HG02623 (cell line): ENCODE measurements around the gene PCDHGA8.
A peak's percentile ranks its signal among the peaks of the same experiment; 100 is the strongest.
"Not testable (repeated sequence)": the region's sequence is repeated elsewhere in the genome, so short reads cannot be mapped to it uniquely, and the experiment has no call there.

Experiments
- ATAC-seq: cut with Tn5 transposase; IDR thresholded peaks from one replicate; pipeline ENCODE4 v1.9.1; 2021; ENCODE audit warnings: moderate library complexity; ENCODE audit not compliant: unreplicated experiment

Gene PCDHGA8

DNA sequence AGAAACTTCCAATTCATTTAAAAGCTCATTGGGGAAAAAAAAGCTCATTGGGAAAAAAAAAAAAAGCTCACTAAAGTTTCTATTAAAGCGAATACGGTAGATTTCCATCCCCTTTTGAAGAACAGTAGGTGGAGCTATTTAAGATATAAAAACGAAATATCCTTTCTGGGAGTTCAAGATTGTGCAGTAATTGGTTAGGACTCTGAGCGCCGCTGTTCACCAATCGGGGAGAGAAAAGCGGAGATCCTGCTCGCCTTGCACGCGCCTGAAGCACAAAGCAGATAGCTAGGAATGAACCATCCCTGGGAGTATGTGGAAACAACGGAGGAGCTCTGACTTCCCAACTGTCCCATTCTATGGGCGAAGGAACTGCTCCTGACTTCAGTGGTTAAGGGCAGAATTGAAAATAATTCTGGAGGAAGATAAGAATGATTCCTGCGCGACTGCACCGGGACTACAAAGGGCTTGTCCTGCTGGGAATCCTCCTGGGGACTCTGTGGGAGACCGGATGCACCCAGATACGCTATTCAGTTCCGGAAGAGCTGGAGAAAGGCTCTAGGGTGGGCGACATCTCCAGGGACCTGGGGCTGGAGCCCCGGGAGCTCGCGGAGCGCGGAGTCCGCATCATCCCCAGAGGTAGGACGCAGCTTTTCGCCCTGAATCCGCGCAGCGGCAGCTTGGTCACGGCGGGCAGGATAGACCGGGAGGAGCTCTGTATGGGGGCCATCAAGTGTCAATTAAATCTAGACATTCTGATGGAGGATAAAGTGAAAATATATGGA, 38.1 kb downstream of the PCDHGA8 start, which contains the start of gene PCDHGA12:
TSS of gene PCDHGA12 (plus strand) at position 176 of the 782 bp plus-strand sequence. CDS start at position 429, 253 bp downstream.
- peak; percentile 76 for ATAC-seq

DNA sequence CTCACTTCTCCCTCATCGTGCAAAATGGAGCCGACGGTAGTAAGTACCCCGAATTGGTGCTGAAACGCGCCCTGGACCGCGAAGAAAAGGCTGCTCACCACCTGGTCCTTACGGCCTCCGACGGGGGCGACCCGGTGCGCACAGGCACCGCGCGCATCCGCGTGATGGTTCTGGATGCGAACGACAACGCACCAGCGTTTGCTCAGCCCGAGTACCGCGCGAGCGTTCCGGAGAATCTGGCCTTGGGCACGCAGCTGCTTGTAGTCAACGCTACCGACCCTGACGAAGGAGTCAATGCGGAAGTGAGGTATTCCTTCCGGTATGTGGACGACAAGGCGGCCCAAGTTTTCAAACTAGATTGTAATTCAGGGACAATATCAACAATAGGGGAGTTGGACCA, 38.9 kb downstream of the PCDHGA8 start:
- ATAC-seq, result peak; percentile 43

DNA sequence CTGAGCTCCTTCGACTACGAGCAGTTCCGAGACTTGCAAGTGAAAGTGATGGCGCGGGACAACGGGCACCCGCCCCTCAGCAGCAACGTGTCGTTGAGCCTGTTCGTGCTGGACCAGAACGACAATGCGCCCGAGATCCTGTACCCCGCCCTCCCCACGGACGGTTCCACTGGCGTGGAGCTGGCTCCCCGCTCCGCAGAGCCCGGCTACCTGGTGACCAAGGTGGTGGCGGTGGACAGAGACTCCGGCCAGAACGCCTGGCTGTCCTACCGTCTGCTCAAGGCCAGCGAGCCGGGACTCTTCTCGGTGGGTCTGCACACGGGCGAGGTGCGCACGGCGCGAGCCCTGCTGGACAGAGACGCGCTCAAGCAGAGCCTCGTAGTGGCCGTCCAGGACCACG, 39.9 kb downstream of the PCDHGA8 start:
- ATAC-seq, result not testable (repeated sequence)

DNA sequence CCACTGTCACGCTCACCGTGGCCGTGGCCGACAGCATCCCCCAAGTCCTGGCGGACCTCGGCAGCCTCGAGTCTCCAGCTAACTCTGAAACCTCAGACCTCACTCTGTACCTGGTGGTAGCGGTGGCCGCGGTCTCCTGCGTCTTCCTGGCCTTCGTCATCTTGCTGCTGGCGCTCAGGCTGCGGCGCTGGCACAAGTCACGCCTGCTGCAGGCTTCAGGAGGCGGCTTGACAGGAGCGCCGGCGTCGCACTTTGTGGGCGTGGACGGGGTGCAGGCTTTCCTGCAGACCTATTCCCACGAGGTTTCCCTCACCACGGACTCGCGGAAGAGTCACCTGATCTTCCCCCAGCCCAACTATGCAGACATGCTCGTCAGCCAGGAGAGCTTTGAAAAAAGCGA, 40.3 kb downstream of the PCDHGA8 start:
- not testable (repeated sequence) for ATAC-seq

DNA sequence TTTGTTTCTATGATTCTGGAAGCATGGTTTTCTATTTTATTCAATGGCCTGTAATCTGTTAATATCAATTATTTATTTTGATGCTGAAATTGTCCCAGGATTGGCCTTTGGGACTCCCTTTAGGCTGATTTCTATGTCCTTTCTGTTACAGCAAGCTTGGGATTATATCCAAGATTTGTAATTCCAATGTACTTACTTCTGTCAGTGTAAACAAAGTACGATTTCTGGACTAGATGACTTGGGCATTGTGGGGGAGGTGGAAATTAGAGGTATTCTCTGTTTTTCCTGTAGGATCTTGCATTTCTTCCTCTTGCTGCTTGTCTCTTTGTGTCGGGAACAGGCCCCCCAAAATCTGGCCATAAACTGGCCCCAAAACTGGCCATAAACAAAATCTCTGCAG, 41.6 kb downstream of the PCDHGA8 start:
- no peak for ATAC-seq

DNA sequence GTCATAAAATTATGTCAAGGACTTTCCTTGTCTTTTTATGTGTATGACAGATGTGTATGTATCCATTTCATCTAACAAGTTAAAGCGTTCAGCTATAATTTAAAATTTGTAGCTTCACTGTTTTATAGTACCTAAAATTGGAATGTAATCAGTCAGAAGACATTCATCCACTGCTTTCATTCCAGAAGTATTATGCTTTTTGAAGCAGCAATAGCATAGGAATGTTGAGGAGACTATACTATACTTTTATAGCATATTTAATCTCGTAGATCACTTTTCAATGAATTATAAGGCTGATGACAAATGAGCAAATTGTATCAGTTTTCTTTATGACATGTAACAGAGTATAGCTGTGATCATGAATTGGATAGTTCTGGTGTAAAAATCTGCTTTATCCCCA, 44.8 kb downstream of the PCDHGA8 start:
- no peak for ATAC-seq

DNA sequence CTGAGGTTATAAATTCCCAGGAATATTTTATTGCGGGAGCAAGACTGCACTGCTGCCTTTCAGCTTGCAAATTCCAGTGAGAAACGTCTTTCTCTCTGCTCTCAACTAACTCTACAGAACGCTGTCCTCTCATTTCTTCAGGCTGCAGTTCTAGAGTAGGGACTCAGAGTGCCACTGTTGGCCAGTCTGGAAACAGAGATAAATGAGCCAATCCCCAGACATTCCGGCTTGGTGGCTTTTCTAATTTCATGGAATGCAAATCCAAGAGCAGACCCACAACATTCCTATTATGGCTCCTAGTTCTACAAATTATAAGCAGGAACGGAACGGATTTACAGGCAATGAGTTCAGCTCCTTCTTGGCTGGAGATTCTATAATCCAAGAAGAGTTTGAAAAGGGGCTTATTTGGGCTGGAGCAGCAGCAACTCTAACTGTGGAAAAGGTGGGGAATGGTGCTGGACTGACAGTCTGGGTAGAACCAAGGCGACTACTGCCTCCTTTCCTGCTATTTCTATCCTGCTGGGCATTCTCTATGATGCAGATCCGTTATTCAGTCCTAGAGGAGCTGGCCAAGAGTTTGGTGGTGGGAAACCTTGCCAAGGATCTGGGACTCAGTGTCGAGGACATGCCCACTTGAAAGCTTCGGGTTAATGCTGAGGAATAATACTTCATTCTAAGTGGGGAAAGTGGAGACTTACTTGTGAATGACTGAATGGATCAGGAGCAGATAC, 47.1 kb downstream of the PCDHGA8 start:
- ATAC-seq, result no peak

DNA sequence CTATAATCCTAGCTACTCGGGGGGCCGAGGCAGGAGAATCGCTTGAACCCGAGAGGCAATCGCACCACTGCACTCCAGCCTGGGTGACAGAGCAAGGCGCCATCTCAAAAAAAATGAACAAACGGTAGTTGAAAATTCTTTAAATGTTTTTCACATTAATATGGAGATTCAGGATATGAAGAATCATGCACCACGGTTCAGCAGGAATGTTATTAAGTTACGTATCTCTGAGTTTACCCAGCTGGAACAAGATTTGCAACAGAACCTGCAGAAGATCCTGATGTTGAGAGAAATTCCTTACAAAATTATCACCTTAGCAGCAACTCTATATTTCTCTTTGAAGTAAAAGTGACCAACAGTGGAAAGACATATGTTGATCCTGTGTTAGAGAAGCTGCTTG, 47.9 kb downstream of the PCDHGA8 start:
- no peak for ATAC-seq

DNA sequence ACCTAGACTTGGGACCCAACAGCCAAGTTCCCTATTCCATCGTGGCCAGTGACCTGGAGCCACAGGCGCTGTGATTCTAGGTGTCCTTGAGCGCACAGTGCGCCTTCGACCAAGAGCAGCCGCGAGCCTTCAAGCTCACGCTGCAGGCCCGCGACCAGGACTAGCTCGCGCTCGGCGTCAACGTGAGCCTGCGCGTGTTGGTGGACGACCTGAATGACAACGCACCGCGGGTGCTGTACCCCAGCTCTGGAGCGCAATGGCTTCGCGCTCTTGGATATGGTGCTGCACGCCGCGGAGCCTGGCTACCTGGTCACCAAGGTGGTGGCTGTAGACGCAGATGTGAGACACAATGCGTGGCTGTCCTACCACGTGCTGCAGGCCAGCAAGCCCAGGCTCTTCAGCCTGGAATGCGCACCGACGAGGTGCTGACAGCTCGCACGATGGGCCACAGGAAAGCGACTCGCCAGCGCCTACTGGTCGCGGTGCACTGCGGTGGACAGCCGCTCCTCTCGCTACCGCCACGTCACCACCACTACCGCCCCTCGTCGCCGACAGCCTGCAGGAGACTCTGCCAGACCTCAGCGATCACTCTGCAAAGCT, 49.2 kb downstream of the PCDHGA8 start:
- no peak for ATAC-seq
